SIG-M5 treated with dmso at 0.1 percent for 504 hours (cell line): ENCODE results near the gene MACF1.
A peak's percentile ranks its signal among the peaks of the same experiment; 100 is the strongest.

Source experiments
- DNase-seq: peaks from one replicate; lab custom pipeline; 2025; ENCODE audit not compliant: unreplicated experiment; lab: John Stamatoyannopoulos, UW

The MACF1 gene

DNA sequence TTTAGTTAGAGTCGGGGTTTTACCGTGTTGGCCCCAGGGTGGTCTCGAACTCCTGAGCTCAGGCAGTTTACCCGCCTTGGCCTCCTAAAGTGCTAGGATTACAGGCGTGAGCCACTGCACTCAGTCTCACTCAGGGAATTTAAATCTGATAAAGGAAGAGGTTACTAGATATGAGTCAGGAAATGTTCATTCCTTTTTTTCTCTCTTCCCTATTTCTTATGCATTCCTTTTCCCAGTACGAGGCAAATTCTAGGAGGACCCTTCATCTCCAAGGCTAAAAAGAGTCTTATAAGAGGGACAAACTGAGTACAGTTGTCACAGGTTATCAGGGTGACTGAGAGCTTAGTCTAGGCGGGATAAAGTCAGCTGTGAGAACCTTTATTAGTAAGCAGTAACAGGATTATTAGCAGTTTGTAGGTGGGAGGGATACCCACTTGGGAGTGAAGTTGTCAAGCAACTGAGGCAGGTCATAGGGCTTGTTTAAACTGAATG, 9.1 kb downstream of the MACF1 start:
- DNase-seq: no peak

DNA sequence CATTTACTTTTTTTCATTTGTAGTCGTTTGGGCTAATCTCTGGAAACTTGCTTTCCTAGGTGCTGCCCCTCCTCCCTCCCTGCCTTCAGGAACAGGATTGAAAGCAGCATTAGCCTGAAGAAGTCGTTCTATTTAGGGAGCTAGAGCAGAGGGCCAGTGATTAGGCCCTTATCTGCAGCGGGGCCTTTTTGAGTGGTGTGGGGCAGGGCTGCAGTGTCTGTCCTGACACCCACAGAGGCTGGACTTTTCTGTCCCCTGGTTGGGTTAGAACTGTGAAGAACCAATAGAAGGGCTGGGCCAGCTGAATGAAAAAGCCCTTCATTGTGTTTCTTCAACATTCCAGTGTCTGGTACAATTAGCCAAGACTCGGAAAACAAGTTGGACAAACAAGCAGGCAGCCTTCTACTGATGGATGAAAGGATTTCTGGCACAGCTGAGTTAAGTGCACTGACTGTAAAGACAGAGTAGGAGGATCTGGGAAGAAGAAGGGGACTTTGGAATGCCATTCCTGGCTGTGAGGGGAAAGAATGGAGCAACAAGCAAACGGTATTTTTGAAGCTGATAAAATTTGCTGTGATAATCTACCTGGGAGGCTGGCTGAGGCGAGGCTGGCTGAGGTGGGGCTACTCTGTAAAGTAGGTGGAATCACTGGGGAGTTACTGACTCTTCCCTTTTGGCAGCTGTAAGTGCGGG, 9.7 kb downstream of the MACF1 start:
- DNase-seq: no peak

DNA sequence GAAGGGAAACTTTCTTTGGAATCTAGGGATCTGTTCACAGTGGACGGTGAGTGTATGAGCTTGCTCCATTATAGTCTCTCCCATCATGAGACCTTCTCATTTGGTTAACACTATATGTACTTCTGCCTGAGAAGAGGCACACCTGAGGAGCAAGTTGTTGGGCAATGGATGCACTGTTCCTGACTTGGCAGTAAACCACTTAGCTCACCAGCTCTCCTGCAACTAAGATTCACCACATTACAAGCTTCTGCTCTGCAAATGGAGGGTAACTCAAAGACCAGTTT, 10.2 kb downstream of the MACF1 start:
- DNase-seq: no peak

DNA sequence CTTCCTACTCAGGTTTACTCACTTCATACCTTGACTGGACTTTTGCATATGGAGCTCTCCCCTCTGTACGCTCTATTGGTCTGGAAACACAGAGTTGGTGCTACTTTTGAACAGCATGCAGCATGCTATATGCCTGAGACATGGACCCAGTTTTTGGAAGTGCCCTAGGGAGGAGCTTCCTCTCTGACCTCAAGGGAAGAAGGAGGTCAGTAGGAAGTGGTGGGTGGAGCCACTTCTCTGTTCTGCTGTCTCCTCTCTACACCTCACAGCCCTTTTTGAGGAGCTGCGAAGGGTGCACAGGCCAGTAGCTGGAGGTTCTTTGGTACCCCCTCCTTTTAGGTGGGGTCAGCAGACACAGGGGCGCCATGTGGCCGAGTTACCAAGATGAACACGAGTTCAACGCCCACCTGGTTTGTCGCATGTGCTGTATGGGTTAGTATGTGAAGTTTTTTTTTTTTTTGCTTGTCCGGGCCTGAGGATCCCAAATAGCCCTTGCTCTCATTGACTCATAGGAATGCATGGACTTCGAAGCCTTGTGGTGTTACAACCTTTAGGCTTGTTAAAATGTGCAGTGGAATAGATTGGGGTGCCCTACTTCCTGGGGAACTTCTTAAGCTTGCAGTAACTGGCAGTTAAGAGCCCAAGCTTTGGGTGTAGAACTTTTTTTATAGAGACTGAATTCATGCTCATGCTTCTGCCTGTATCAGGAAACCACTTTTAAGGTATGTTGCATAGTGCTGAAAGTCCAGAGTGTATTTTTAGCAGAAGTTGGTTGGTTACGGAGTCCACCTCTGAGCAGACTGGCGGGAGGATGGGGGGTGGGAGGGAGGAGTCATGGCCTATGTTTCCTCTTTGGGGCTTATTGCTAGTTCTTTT, 10.7 kb downstream of the MACF1 start:
- peak; percentile 79 for DNase-seq

DNA sequence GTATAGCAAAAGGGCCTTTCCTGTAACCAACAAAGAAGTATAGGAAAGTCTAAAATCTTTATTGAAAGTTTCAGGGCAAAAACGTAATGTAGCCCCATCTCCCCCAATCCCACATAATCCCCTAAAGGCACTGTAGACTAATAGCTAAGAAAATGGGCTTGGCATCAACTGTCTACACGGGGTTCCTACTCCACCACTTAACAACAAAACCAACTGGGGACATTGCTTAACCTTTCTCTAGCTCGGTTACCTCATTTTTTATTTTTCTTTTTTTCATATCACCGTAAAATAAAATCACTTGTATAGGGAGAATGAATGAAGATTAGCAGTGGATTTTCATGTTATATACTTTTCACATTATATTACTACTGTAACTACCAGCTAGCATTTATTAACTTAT, 12.3 kb downstream of the MACF1 start:
- peak; percentile 26 for DNase-seq

DNA sequence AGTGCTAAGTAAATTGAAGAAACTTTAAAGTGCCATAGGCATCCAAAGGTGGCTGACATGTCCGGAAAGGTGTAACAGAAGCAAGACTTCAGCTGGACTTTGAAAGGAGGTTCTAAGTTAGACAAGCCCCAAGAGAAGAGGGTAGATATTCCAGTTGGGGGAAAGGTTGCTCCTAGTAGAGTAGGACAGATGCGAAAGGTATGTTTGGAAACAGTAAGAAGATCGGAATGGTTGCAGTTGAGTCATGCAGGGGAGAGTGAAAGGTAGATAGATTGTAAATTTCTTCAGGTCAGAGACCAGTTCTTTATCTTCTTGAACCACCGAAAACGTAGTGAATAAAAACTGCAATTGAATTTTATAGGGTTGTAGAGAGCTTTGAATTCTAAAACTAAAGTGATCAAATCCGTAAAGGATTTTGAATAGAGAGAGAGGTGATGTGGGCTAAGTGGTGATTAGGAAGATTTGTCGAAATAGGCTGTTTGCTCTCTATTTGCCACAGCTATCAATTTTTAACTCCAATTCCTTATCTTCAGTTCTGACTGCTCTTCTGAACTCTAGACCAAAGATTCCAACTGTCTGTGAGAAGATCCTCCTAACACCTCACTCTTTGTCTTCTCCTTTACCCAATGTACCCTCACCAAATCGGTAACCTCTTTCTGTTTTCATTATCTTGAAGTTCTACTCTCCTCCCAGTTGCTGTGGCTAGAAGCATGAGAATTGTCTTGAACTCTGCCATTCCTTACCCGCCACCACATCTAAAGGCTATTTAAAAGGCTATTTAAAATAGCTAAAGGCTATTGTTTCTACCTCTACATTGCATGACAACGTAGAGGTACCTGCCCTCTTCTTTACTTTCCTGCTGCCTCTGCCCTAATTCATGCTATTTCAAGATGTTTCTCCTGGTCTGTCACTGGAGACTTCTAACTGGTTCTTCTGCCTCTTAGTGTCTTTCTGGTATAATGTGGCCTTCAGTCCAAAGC, 16.7 kb downstream of the MACF1 start:
- DNase-seq: no peak

DNA sequence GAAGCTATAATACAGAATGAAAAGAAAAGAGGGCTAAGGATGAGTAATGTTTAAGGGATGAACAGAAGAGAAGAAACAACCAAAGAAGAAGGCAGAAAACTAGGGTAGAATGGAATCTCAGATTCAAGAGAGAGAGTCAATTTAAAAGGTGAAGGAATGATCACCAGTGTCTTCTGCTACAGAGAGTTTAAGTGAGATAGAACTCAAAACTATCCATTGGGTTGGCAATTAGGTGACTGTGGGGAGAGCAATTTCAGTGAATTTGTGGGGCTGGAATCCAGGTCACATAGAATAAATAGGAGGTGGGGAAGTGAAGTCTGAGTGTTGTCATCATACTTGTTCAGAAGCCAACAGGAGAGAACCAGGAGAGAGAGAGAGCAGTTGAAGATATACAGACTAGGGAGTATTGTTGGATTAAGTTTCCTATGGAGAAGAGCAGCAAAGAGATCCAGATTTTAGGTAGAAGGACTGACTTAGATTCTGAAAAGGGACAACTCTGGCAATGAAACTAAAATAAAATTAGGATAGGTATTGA, 19.9 kb downstream of the MACF1 start:
- no peak for DNase-seq

DNA sequence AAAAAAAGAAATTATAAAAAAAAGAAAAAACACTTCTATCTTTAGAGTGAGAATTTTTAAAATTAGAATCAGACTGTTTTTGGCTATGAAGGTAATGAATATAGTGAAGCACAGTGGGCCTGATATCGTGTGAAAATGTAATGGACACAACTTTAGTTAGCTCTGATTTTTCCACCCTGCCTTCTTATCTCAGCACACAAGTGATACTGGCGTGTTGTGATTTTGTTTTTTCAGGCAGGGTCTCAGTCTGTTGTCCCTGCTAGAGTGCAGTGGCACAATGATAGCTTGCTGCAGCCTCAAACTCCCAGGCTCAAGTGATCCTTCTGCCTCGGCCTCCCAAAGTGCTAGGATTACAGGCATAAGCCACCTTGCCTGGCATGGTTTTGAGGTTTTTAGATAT, 22.3 kb downstream of the MACF1 start:
- no peak for DNase-seq

DNA sequence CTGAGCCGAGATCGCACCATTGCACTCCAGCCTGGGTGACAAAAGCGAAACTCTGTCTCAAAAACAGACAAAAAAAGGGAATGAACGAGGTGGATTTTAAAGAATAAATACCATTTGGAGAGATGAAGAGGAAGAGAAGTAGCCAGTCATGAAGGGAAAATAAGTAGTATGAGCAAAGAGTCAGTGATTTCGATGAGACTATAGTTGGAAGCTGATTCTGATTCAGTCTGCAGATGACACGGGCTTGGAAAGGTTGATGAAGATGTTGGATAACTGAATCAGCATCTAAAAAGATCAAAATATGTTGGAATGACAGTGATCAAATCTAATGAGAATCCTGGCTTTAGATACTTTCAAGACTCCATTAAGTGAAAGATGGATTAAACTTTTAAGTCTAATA, 23.8 kb downstream of the MACF1 start:
- DNase-seq: no peak

DNA sequence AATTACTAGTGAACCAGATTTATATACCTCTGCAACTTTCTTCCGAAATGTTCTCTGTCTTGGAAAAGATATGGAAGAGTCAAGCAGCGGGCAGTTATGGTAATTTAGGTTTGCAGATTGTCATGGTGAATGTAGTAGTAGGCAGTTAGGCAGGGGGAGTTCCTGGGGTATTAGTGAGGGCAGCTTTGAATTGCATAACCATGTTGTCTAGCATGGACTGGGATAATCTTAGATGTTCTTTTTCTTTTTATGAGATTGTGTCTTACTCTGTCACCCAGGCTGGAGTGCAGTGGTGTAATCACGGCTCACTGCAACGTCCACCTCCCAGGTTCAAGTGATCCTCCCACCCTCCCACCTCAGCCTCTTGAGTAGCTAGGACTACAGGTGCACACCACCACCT, 25.0 kb downstream of the MACF1 start:
- no peak for DNase-seq

DNA sequence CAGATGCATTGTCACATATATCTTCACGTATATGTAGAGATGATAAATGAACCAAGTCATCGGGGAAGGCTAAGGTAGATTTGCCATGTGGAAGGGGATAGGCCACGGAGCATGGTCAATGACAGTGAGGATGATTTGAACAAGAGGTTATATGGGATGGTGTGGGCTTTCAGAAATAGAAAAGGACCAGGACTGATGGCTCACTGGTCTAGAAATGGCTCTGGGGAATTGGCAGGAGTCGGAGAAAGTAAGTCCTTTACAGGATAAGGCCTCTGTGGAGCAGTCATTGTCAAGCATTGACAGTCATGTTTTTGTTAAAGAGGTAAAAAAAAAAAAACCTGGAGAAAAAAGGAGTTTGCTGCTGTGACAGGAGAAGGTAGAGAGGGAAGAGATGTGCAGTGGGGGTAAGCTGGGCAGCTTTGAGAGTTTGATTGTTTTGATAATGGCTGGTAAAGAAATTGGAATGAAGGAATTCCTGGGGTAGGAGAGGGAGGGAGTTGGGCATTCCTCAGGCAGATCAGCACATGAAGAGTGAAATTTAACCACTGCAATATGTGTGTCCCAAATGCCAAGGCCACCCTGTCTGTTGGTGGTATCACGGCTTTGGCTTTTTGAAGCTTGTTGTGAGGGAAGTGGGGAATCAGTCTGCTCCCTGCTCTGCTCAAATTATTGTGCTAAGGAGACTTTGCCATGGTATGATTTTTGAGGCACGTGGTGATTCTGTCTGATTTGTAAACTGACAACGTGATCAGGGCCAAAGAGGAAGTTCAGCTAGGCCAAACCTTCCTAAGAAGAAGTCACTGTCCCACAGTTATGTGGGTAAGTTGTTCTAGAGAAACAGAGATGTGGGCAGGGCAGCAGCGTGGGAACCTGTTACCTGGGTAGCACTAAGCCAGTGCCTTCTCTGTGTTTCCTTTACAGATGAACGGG, 26.0 kb downstream of the MACF1 start:
- peak; percentile 26 for DNase-seq

DNA sequence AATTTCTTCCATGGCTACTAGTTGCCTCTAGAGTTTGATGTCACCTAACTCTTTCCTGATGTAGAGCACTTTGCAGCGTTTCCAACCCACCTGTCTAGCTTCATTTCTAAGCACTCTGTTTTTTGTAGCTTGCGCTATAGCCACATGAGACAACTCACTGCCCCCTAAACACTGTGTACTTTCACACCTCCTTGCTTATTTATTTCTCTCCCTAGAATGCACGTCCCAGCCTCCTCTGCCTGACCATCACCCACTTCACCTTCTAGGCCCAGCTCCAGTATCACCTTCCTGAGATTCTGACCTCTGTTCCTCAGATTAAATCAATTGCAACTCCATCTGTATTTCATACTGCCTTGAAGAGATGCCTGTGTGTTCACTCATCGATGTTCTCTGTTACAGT, 32.5 kb downstream of the MACF1 start:
- DNase-seq: no peak

DNA sequence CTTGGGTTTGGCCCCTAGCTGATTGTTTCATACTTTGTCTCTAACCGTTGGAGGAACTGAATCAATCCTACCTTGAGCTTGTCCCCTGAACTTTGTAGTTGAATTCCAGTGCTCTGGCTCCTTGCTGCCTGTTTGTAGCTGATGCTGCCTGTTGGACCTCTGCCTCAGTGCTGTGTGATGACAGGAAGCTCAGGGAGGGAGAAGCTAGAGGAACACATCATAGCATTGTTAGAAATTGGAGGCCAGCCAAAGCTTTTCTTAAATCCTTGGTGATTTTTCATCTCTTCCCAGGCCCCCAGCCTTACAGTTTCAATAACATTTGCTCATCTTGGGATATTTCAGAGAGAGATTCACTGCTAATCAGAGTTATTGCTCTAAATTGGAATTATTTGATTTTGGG, 34.0 kb downstream of the MACF1 start:
- no peak for DNase-seq

DNA sequence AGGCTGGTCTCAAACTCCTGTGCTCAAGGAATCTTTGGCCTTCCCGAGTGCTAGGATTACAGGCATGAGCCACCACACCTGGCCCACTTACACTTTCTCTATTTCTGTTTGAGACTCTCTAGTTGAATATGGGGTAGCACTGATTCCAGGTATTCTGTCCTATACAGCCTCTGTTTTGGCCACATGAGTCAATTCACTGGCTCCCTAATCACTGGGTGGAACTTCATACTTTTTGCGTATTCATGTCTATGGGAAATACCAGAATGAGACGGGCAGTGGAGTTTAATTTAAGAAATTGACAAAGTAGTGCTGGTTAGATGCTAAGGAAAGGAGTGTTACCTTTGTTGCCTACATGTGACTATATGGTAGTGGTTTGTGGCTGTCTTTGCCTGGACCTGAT, 35.5 kb downstream of the MACF1 start:
- no peak for DNase-seq

DNA sequence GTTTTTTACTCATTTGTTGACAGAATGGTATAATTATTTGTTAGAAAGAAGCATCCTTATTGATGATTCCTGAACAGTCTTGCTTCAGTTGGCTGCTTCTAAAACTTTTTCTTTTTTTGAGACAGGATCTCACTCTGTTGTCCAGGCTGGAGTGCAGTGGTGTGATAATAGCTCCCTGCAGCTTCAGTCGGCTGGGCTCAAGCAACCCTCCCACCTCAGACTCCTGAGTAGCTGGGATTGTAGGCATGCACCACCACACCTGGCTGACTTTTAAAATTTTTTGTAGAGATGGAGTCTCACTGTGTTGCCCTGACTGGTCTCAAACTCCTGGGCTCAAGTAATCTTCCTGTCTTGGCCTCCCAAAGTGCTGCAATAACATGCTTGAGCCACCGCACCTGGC, 38.8 kb downstream of the MACF1 start:
- no peak for DNase-seq

DNA sequence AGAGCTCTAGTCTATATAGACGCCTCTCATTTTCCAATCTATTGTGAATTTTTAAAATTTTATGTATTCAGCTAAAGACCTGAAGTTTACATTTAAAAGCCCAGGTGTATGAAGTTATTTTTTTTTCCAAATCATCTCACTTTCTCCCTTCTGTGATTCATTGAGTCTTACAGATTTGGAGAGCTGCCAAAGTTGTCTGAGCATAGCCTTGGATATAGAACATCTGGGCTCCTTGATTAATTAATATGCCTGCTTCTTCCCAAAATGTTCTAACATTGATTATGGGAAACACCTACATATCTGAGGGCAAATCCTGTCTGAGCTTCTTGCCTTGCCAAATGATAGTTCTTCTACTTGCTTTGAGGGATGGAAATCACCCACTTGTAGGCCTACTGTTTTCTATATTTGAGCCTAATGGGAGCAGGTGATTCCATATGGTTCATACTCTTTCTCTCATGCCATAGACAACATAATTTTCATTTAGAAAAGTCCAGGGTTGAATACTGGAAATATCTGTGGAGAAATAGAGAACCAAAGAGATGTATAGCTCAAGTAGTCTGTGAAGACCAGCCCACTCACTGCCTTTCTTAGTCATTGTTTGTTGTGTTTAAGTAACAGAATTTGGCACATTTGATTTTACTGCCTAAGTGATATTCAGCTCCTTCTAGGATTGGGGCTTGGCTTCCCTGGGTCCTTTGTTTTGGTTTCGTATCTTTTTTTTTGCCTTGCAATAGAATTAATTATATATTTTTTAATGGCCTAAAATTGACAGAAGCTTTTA, 46.2 kb downstream of the MACF1 start:
- DNase-seq: no peak

DNA sequence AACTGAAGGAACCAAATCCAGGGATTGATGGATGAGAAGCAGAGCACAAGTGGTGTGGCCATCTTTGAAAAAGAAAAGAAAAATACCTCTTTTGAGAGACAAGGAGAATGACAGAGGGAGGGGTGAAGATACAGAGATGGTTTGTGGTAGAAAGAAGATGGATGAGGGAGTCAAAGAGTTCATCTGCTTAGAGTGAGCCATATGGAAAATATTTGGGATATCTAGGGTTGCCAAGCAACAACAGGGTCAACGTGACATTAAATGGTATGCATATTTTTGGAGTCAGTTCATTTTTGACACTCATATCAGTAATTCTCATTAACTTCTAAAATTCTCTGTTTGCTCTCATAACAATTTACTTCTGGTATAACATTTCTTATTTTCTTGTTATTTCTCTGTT, 50.7 kb downstream of the MACF1 start:
- no peak for DNase-seq

DNA sequence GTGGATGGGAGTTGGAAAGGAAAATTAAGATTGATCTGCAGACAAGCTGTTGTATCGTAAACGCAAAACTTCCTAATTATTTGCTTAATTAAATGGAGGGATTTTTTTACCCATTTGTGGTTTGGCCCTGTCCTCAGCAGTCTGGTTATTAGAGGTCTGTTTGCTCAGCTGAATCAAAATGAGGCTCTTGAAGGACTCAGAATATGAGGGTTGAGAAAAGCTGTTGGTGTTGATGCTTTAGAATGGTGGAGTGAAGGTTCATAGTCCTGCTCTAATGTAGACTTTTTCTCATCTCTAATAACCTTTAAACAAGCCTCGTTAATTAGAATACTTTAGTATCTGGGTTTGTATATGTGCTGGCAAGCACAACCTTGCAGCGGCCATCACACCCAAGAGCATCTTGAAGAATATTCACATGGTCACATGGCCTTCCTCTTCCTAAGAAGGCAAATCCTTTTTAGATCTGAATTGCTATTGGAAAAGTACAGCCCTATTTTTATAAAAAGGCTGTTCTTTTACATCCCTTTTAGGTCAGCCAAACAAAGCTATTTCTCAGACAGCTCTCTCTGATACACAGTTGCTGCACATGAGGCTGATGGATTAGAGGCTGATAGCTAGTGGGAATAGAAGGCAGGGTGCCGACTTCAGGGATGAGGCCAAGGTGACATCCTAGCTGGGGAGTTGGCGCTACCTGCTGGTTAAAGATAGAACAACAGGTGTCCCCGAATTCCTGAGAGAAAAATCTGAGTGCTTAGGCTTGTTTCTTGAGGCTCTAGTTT, 53.8 kb downstream of the MACF1 start:
- DNase-seq: peak; percentile 32

DNA sequence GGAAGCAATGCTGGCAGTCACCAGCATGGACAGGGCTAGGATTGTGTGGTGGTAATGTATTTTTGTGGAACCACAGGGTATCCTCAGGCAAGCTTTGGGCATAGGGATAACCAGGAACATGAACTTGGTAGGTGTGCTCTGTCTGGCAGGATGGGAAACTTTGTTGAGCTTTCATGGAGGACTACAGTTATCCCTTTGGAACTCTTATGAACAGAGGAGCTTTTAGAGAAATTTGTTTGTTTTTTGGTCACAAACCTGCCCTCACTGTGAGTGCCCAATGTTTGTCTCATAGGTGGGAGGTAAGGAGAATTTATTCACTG, 54.4 kb downstream of the MACF1 start:
- no peak for DNase-seq
